ENCODE measurements around the gene CHIC2. TPM values are rescaled to one million over a fixed set of nuclear protein-coding genes. Genes with fewer than 3 reads are reported as not detected.

The CHIC2 gene
- polyA plus RNA-seq, 12 donors, result 16.9 to 29.6 (median 22.5) TPM; not detected in 1

GRCh38 chr4:54014666-54015160 lies 49.7 kb downstream of the CHIC2 start:
- no peak for DNase-seq

GRCh38 chr4:54011201-54011600 lies 53.2 kb downstream of the CHIC2 start:
- no peak for DNase-seq

- no peak for DNase-seq
Observed at GRCh38 chr4:54006755-54007154, 57.6 kb downstream of the CHIC2 start.

GRCh38 chr4:54005475-54005874 lies 58.9 kb downstream of the CHIC2 start:
- DNase-seq, result no peak

GRCh38 chr4:54004463-54004862 lies 59.9 kb downstream of the CHIC2 start:
- DNase-seq, result no peak

GRCh38 chr4:54001668-54002365 lies 62.6 kb downstream of the CHIC2 start:
- DNase-seq, result no peak

- no peak for DNase-seq
Observed at GRCh38 chr4:53997898-53998297, 66.5 kb downstream of the CHIC2 start.

- DNase-seq, result no peak
Observed at GRCh38 chr4:53994382-53995102, 69.9 kb downstream of the CHIC2 start.

- no peak for DNase-seq
Observed at GRCh38 chr4:53992785-53993184, 71.6 kb downstream of the CHIC2 start.

- no peak for DNase-seq
Observed at GRCh38 chr4:53991821-53992220, 72.6 kb downstream of the CHIC2 start.

GRCh38 chr4:53990641-53991040 lies 73.8 kb downstream of the CHIC2 start:
- no peak for DNase-seq

GRCh38 chr4:53987761-53988171 lies 76.6 kb downstream of the CHIC2 start:
- no peak for DNase-seq

- no peak for DNase-seq
Observed at GRCh38 chr4:53986062-53986461, 78.3 kb downstream of the CHIC2 start.

GRCh38 chr4:53981567-53981966 lies 82.8 kb downstream of the CHIC2 start:
- no peak for DNase-seq

GRCh38 chr4:53981066-53981465 lies 83.3 kb downstream of the CHIC2 start:
- no peak for DNase-seq

GRCh38 chr4:53974561-53974960 lies 89.8 kb downstream of the CHIC2 start:
- no peak for DNase-seq

GRCh38 chr4:53967986-53968385 lies 96.4 kb downstream of the CHIC2 start:
- DNase-seq, result no peak

GRCh38 chr4:53963781-53964180 lies 100.6 kb downstream of the CHIC2 start:
- DNase-seq, result no peak

GRCh38 chr4:53963336-53963735 lies 101.1 kb downstream of the CHIC2 start:
- no peak for DNase-seq

- no peak for DNase-seq
Observed at GRCh38 chr4:53962516-53963225, 101.7 kb downstream of the CHIC2 start.

- DNase-seq, result no peak
Observed at GRCh38 chr4:53961351-53961750, 103.1 kb downstream of the CHIC2 start.

GRCh38 chr4:53960843-53961242 lies 103.6 kb downstream of the CHIC2 start:
- no peak for DNase-seq
